IMR-90 (cell line): ENCODE data around the gene G6PC2. TPM values are rescaled to one million over a fixed set of nuclear protein-coding genes. Genes with fewer than 3 reads are reported as not detected.

Experiments
- ATAC-seq: fragments of 200-7000 bp; cut with Tn5 transposase; 2 replicates; pipeline ENCODE4 v1.9.1; 2020; ENCODE audit warnings: low read depth, mild to moderate bottlenecking, moderate library complexity
- BruUV-seq: library from RNA; stranded (reverse); fragments of 400-500 nt; replicated peaks from 2 replicates; lab custom pipeline; 2021; lab: Mats Ljungman, UMichigan
- CTCF ChIA-PET: fragments of 300-600 bp; formaldehyde crosslinking; extraction: SDS; loops from one replicate; lab custom pipeline; 2021; ENCODE audit warnings: antibody characterized with exemption; lab: Yijun Ruan, JAX
- POLR2A ChIA-PET: fragments of 300-600 bp; sonication (Branson Sonifier 250); formaldehyde crosslinking; loops from one replicate; lab custom pipeline; 2022; ENCODE audit warnings: antibody characterized with exemption; ENCODE audit not compliant: unreplicated experiment; lab: Charles Lee
- DNase-seq: peaks from one replicate; pipeline ENCODE4 v3.0.0; 2013
- H2AFZ ChIP-seq: replicated peaks from 2 replicates; pipeline ENCODE3; 2013; ENCODE audit warnings: low read length, mild to moderate bottlenecking; ENCODE audit not compliant: poor library complexity
- H2AK5ac ChIP-seq: 2 replicates; pipeline ENCODE4 v1.6.1; 2013; ENCODE audit warnings: low read depth, low read length, inconsistent platforms
- H2AK9ac ChIP-seq: replicated peaks from 2 replicates; pipeline ENCODE3; 2013; ENCODE audit warnings: mild to moderate bottlenecking, low read depth, low read length, moderate library complexity; ENCODE audit not compliant: poor library complexity
- H2BK120ac ChIP-seq: 2 replicates; pipeline ENCODE4 v1.6.1; 2013; ENCODE audit warnings: low read depth, low read length, inconsistent platforms
- H2BK15ac ChIP-seq: 3 replicates; pipeline ENCODE4 v1.6.1; 2013; ENCODE audit warnings: low read depth, low read length, inconsistent platforms
- H2BK20ac ChIP-seq: 2 replicates; pipeline ENCODE4 v1.6.1; 2013; ENCODE audit warnings: low read depth, mild to moderate bottlenecking, inconsistent platforms, low read length, moderate library complexity
- H2BK5ac ChIP-seq: 2 replicates; pipeline ENCODE4 v1.6.1; 2013; ENCODE audit warnings: mild to moderate bottlenecking, low read depth, low read length, inconsistent platforms; ENCODE audit not compliant: poor library complexity, severe bottlenecking
- H3K14ac ChIP-seq: replicated peaks from 2 replicates; pipeline ENCODE4 v1.6.1; 2013; ENCODE audit warnings: low read depth, low read length, inconsistent platforms
- H3K18ac ChIP-seq: 2 replicates; pipeline ENCODE4 v1.6.1; 2013; ENCODE audit warnings: low read depth, low read length, control low read depth
- H3K23ac ChIP-seq: 2 replicates; pipeline ENCODE4 v1.6.1; 2013; ENCODE audit warnings: low read depth, low read length, inconsistent platforms
- H3K27ac ChIP-seq: 2 replicates; pipeline ENCODE4 v1.5.1; 2013; ENCODE audit warnings: mild to moderate bottlenecking, control low read depth, low read length; ENCODE audit not compliant: insufficient read depth
- H3K27me3 ChIP-seq: 2 replicates; pipeline ENCODE4 v1.6.1; 2013; ENCODE audit warnings: low read length; ENCODE audit not compliant: control insufficient read depth, insufficient read depth
- H3K36me3 ChIP-seq: 2 replicates; pipeline ENCODE4 v1.6.1; 2013; ENCODE audit warnings: low read length, mixed read lengths; ENCODE audit not compliant: control insufficient read depth, insufficient read depth
- H3K4ac ChIP-seq: 2 replicates; pipeline ENCODE4 v1.6.1; 2013; ENCODE audit warnings: low read depth, low read length, inconsistent platforms
- H3K4me1 ChIP-seq: 2 replicates; pipeline ENCODE4 v1.6.1; 2013; ENCODE audit warnings: low read length, mixed read lengths; ENCODE audit not compliant: control insufficient read depth, insufficient read depth
- H3K4me2 ChIP-seq: 2 replicates; pipeline ENCODE4 v1.6.1; 2013; ENCODE audit warnings: low read depth, mild to moderate bottlenecking, control low read depth, low read length, moderate library complexity
- H3K4me3 ChIP-seq: 2 replicates; pipeline ENCODE4 v1.5.1; 2013; ENCODE audit warnings: low read depth, mild to moderate bottlenecking, control low read depth, low read length, moderate library complexity; ENCODE audit not compliant: insufficient read depth
- H3K56ac ChIP-seq: 2 replicates; pipeline ENCODE4 v1.6.1; 2013; ENCODE audit warnings: low read length, inconsistent platforms; ENCODE audit not compliant: insufficient read depth; ENCODE audit errors: extremely low read depth
- H3K79me1 ChIP-seq, 2 experiments: 2 replicates each; pipeline ENCODE4 v1.6.1; 2013; ENCODE audit warnings: low read length in 2 of 2, inconsistent platforms in 1 of 2, low read depth in 1 of 2
- H3K9ac ChIP-seq: 2 replicates; pipeline ENCODE4 v1.6.1; 2013; ENCODE audit warnings: low read depth, low read length, control low read depth
- H3K9me1 ChIP-seq: 2 replicates; pipeline ENCODE4 v1.6.1; 2013; ENCODE audit warnings: low read length, inconsistent platforms; ENCODE audit not compliant: insufficient read depth
- H3K9me3 ChIP-seq: 2 replicates; pipeline ENCODE4 v1.6.1; 2013; ENCODE audit warnings: low read length; ENCODE audit not compliant: control insufficient read depth, insufficient read depth
- H4K20me1 ChIP-seq: 2 replicates; pipeline ENCODE4 v1.6.1; 2013; ENCODE audit warnings: low read length, inconsistent platforms; ENCODE audit not compliant: insufficient read depth
- H4K5ac ChIP-seq: 2 replicates; pipeline ENCODE4 v1.6.1; 2013; ENCODE audit warnings: mild to moderate bottlenecking, low read depth, low read length, control low read depth
- H4K8ac ChIP-seq, 2 experiments: 2 replicates each; pipeline ENCODE4 v1.6.1; 2013; ENCODE audit warnings: low read depth in 2 of 2, low read length in 2 of 2, control low read depth in 1 of 2, inconsistent platforms in 1 of 2
- H4K91ac ChIP-seq: 2 replicates; pipeline ENCODE4 v1.6.1; 2013; ENCODE audit warnings: low read depth, low read length, inconsistent platforms; ENCODE audit not compliant: insufficient read depth
- BHLHE40 ChIP-seq: fragments of 150-350 bp; IDR thresholded peaks from 2 replicates; pipeline ENCODE4 v1.6.1; 2016; ENCODE audit warnings: mild to moderate bottlenecking, low read depth, low read length
- CEBPB ChIP-seq: IDR thresholded peaks from 2 replicates; pipeline ENCODE4 v1.6.1; 2012; ENCODE audit warnings: low read depth, low read length, improper control_type of control experiment
- CHD1 ChIP-seq: IDR thresholded peaks from 2 replicates; pipeline ENCODE4 v1.6.1; 2012; ENCODE audit warnings: low read depth, low read length, improper control_type of control experiment
- CTCF ChIP-seq: conservative IDR thresholded peaks from 2 replicates; pipeline ENCODE4 v1.5.1; 2012; ENCODE audit warnings: mild to moderate bottlenecking, low read depth, low read length, improper control_type of control experiment
- FOS ChIP-seq: fragments of 150-350 bp; IDR thresholded peaks from 2 replicates; pipeline ENCODE4 v1.6.1; 2016; ENCODE audit warnings: low read depth, low read length
- MAFK ChIP-seq: IDR thresholded peaks from 2 replicates; pipeline ENCODE4 v1.6.1; 2012; ENCODE audit warnings: low read depth, low read length, improper control_type of control experiment
- MAZ ChIP-seq: IDR thresholded peaks from 2 replicates; pipeline ENCODE4 v1.6.1; 2012; ENCODE audit warnings: low read depth, mild to moderate bottlenecking, low read length, improper control_type of control experiment, moderate library complexity, borderline replicate concordance
- MXI1 ChIP-seq: IDR thresholded peaks from 2 replicates; pipeline ENCODE4 v1.6.1; 2012; ENCODE audit warnings: low read depth, mild to moderate bottlenecking, low read length, moderate library complexity, borderline replicate concordance
- NFE2L2 ChIP-seq: fragments of 150-350 bp; IDR thresholded peaks from 2 replicates; pipeline ENCODE4 v1.6.1; 2016; ENCODE audit warnings: low read depth, mild to moderate bottlenecking, low read length
- POLR2A ChIP-seq: IDR thresholded peaks from 2 replicates; pipeline ENCODE4 v1.6.1; 2012; ENCODE audit warnings: mild to moderate bottlenecking, low read depth, low read length
- RAD21 ChIP-seq: IDR thresholded peaks from 2 replicates; pipeline ENCODE4 v1.6.1; 2012; ENCODE audit warnings: low read length, improper control_type of control experiment
- RCOR1 ChIP-seq: IDR thresholded peaks from 2 replicates; pipeline ENCODE4 v1.6.1; 2012; ENCODE audit warnings: mild to moderate bottlenecking, low read length, improper control_type of control experiment; ENCODE audit not compliant: insufficient replicate concordance
- RFX5 ChIP-seq: IDR thresholded peaks from 2 replicates; pipeline ENCODE4 v1.8.0; 2012; ENCODE audit warnings: low read depth, mild to moderate bottlenecking, low read length, moderate library complexity
- SMC3 ChIP-seq: fragments of 150-350 bp; IDR thresholded peaks from 2 replicates; pipeline ENCODE4 v1.6.1; 2016; ENCODE audit warnings: low read depth, mild to moderate bottlenecking, antibody characterized with exemption, low read length, moderate library complexity
- USF2 ChIP-seq: fragments of 150-350 bp; IDR thresholded peaks from 2 replicates; pipeline ENCODE4 v1.6.1; 2017; ENCODE audit warnings: mild to moderate bottlenecking, antibody characterized with exemption, low read length, low read depth
- WGBS, 2 experiments: methylation state at CpG; one replicate each; pipeline versions ENCODE4 v1.1.5 to v1.1.7; 2013; ENCODE audit warnings: missing lambda C conversion rate in 2 of 2; ENCODE audit not compliant: insufficient read length in 1 of 2; ENCODE audit errors: extremely low coverage in 2 of 2; 5-methylcytosine and 5-hydroxymethylcytosine counted together
- dilution Hi-C: fragments of 300-500 bp; cut with HindIII; formaldehyde crosslinking; loops from one replicate; pipeline ENCODE4 v1.14.3; 2018; ENCODE audit warnings: low sequenced_read_pairs; ENCODE audit not compliant: unreplicated experiment
- in situ Hi-C: fragments of 300-500 bp; cut with MboI; formaldehyde crosslinking; loops from 3 replicates; pipeline ENCODE4 v1.14.3; 2019; ENCODE audit warnings: low sequenced_read_pairs, inconsistent platforms, mixed read lengths
- intact Hi-C: fragments of 100-400 bp; cut with micrococcal nuclease; formaldehyde crosslinking; loops from 2 replicates; pipeline ENCODE4 v1.10.0; 2022
- polyA plus RNA-seq, 3 experiments: library from polyadenylated mRNA; depleted of rRNA; stranded (reverse); fragments of >200 nt; gene quantifications; 2 replicates each; pipeline ENCODE4 v1.2.3, GENCODE V29; 2012; ENCODE audit warnings: low replicate concordance in 1 of 3
- total RNA-seq: library from RNA; depleted of rRNA; stranded (reverse); fragments of >200 nt; gene quantifications from 2 replicates; pipeline ENCODE4 v1.2.3, GENCODE V29; 2012
- TF ChIP-seq, protein P1 (sequence below): fragments of 150-350 bp; IDR thresholded peaks from 2 replicates; pipeline ENCODE4 v1.6.1; 2016; ENCODE audit warnings: low read depth, mild to moderate bottlenecking, low read length, moderate library complexity, borderline replicate concordance

Gene G6PC2
- total and polyA plus RNA-seq, 2 of the 4 experiments (the other 2 are of a cell fraction) = not detected

DNA sequence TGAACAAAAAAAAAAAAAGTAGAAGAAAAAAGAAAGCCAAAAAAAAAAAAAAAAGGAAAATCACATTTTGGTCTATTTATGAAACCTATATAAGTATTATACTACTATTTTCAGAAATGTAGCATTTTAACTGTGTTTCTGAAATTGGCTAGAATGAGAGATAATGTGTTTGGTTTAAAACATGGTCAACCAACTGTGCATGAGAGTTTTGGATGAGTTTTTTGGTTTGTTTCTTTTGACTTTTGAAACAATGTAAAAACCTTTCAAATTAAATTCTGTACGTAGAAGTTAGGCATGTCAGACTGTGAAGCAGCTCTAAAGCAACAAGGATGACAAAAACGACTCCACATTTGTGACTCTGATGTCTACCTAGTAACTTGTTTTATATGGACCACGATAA, 45.5 kb upstream of the G6PC2 start:
- intact Hi-C loops (no loop called here), dilution Hi-C loops (no loop called here)
- no peak for TF ChIP-seq MAZ
- no peak for TF ChIP-seq SMC3
- TF ChIP-seq CEBPB = no peak
- TF ChIP-seq CHD1 = no peak
- TF ChIP-seq FOS = no peak
- TF ChIP-seq MXI1 = no peak
- TF ChIP-seq CTCF = no peak
- no peak for TF ChIP-seq RCOR1
- TF ChIP-seq NFE2L2 = no peak
- TF ChIP-seq RAD21 = no peak
- TF ChIP-seq MAFK = no peak
- no peak for TF ChIP-seq BHLHE40
- no peak for TF ChIP-seq USF2
- no peak for TF ChIP-seq POLR2A
- TF ChIP-seq, protein P1, sequence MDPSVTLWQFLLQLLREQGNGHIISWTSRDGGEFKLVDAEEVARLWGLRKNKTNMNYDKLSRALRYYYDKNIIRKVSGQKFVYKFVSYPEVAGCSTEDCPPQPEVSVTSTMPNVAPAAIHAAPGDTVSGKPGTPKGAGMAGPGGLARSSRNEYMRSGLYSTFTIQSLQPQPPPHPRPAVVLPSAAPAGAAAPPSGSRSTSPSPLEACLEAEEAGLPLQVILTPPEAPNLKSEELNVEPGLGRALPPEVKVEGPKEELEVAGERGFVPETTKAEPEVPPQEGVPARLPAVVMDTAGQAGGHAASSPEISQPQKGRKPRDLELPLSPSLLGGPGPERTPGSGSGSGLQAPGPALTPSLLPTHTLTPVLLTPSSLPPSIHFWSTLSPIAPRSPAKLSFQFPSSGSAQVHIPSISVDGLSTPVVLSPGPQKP = no peak
- no peak for TF ChIP-seq RFX5

More for the DNA sequence above, 45.5 kb upstream of the G6PC2 start:
- no TSS peak for BruUV-seq
- Histone ChIP-seq H3K27ac (no peak overlapping the region), H3K9me1 (no peaks in the 10 kb centered on the region), H4K91ac (no peak overlapping the region), H3K4me1 (peaks cover 1% of the 10 kb centered on the region; the same call in 1 of the 2 replicates), H2BK20ac (no peak overlapping the region), H2AK9ac (no peak overlapping the region), H3K4me3 (no peak overlapping the region), H3K23ac (no peak overlapping the region), H2BK5ac (no peak overlapping the region), H3K79me1 (no peaks in the 10 kb centered on the region), H3K56ac (no peak overlapping the region), H3K4ac (no peak overlapping the region), H3K4me2 (no peak overlapping the region), H3K14ac (no peak overlapping the region), H2BK120ac (no peak overlapping the region), H3K9me3 (no peaks in the 10 kb centered on the region), H4K5ac (no peak overlapping the region), H3K9ac (no peak overlapping the region), H2AFZ (no peak overlapping the region), H3K18ac (no peak overlapping the region), H3K27me3 (no peaks in the 10 kb centered on the region), H2BK15ac (no peak overlapping the region), H4K20me1 (no peaks in the 10 kb centered on the region), H2AK5ac (no peak overlapping the region), H4K8ac (no peak overlapping the region), H3K36me3 (no peaks in the 10 kb centered on the region)
- WGBS, 2 experiments = 100% methylated on average over 1 of the region's 3 CpGs; no CpG with 5 or more reads in 1 of the 2 experiments
- ATAC-seq (no peak), DNase-seq (no peak)
- CTCF ChIA-PET = no interaction called here
- in situ Hi-C loops = no loop called here
- POLR2A ChIA-PET = no interaction called here
